GM18499 (cell line): ENCODE measurements around the gene PBXIP1.

Experiments used
- ATAC-seq: cut with Tn5 transposase; IDR thresholded peaks from one replicate; pipeline ENCODE4 v1.9.1; 2021; ENCODE audit warnings: moderate number of reproducible peaks; ENCODE audit not compliant: insufficient read depth, unreplicated experiment

PBXIP1 gene

GRCh38 chr1:154902938-154903566 lies 52.8 kb downstream of the PBXIP1 start:
- no peak for ATAC-seq

GRCh38 chr1:154901591-154901990 lies 54.3 kb downstream of the PBXIP1 start:
- ATAC-seq = no peak

- no peak for ATAC-seq
These were observed 56.9 kb downstream of the PBXIP1 start for GRCh38 chr1:154899041-154899440.

- ATAC-seq = no peak
These were observed 59.1 kb downstream of the PBXIP1 start for GRCh38 chr1:154896771-154897286.

GRCh38 chr1:154895798-154896197 lies 60.1 kb downstream of the PBXIP1 start:
- ATAC-seq = no peak
